Activated T-helper 1 cell treated with anti-CD3 and anti-CD28 coated beads, Interleukin-12 subunit alpha, Interleukin-12 subunit beta, Interleukin-2, Interleukin-4 antibody, amounts not matched to agents 30 ng/mL and 10 ng/mL and 1 ng/mL, durations not matched to agents 14 hours and 24 hours and 36 hours (primary cell): Measurements from ENCODE around the gene PDS5A. TPM values are rescaled to one million over a fixed set of nuclear protein-coding genes. Genes with fewer than 3 reads are reported as not detected.
"Not testable (repeated sequence)": the region's sequence is repeated elsewhere in the genome, so short reads cannot be mapped to it uniquely, and the experiment has no call there.

Source experiments
- DNase-seq: peaks from one replicate; pipeline ENCODE4 v3.0.0; 2021; ENCODE audit warnings: low spot score
- H3K27ac Mint-ChIP-seq: one replicate; pipeline ENCODE4 v1.8.0; 2021; ENCODE audit warnings: mild to moderate bottlenecking, mixed read lengths
- H3K27me3 Mint-ChIP-seq: one replicate; pipeline ENCODE4 v1.8.0; 2022; ENCODE audit warnings: mild to moderate bottlenecking, moderate library complexity, mixed read lengths; ENCODE audit not compliant: insufficient read depth
- H3K36me3 Mint-ChIP-seq: one replicate; pipeline ENCODE4 v1.8.0; 2021; ENCODE audit warnings: low read depth, mixed read lengths
- H3K4me1 Mint-ChIP-seq: one replicate; pipeline ENCODE4 v1.8.0; 2021; ENCODE audit warnings: low read depth, mixed read lengths
- H3K4me3 Mint-ChIP-seq: one replicate; pipeline ENCODE4 v1.8.0; 2021; ENCODE audit warnings: mild to moderate bottlenecking, moderate library complexity, mixed read lengths
- H3K9me3 Mint-ChIP-seq: one replicate; pipeline ENCODE4 v1.8.0; 2021; ENCODE audit warnings: mixed read lengths
- intact Hi-C: fragments of 100-400 bp; cut with micrococcal nuclease; formaldehyde crosslinking; loops from one replicate; pipeline ENCODE4 v1.15.1; 2024
- total RNA-seq: library from RNA; stranded (reverse); gene quantifications from 2 replicates; pipeline ENCODE4 v1.2.3, GENCODE V29; 2022

The PDS5A gene
- 129 and 131 TPM in 2 replicates for total RNA-seq

DNA sequence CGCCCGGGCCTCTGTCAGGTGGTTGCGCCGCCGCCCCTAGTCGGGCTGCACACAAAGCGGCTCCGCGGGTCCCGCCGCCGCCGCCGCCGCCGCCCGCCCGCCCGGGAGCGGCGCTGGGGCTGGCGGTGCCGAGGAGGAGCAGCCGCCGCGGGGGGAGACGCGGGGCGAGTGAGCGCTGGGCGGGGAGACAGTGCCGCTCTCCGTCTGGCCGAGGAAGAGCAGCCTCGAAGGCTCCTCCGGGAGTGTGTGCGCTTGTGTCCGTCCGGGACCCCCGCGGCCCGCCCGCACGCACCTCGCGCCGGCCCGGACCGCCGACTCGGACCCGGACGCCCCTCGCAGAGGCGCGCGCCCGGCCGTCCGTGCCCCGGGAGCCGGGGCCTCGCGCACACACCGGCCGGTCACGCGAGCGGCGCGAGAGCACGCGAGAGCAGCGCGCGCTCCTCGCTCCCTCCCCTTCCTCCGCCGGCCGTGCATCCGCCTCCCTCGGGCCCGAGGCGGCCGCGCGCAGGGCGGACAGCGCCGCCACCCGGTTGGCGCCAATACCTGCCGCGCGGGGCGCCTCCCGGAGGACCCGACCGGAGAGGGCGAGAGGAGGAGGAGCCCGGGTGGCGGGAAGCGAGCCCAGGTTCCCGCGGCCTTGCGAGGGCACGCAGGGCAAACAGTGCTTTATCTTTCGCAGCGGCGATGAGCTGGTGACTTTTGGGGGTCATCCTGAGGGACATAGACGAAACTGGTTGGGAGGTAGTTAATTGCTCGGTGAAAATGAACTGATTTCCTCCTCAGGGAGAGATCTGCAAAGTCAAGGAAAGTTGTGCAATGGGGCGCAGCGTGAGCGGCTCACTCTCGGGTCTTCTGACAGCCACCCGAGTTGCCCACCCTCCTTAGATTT lies at the start of gene PDS5A:
TSS of gene PDS5A (minus strand) at position 423 of the 889 bp plus-strand sequence. CDS start 1,334 bp downstream, outside the sequence.
- peaks cover 28% of the 10 kb centered on the region for H3K36me3 Mint-ChIP-seq
- peak; percentile 90 for DNase-seq
- intact Hi-C loops: loop anchor here (1.0 to 10.0 kb wide), 12 partner anchors 69 to 795 kb away; partner anchors contain the start of genes LIAS, RFC1, RPL9 and SMIM14
- H3K4me1 Mint-ChIP-seq: peaks cover 33% of the 10 kb centered on the region
- H3K27ac Mint-ChIP-seq: peak within 1 kb of the TSS; percentile 94
- no peaks in the 10 kb centered on the region for H3K27me3 Mint-ChIP-seq
- no peaks in the 10 kb centered on the region for H3K9me3 Mint-ChIP-seq
- H3K4me3 Mint-ChIP-seq: peak within 1 kb of the TSS; percentile 95

DNA sequence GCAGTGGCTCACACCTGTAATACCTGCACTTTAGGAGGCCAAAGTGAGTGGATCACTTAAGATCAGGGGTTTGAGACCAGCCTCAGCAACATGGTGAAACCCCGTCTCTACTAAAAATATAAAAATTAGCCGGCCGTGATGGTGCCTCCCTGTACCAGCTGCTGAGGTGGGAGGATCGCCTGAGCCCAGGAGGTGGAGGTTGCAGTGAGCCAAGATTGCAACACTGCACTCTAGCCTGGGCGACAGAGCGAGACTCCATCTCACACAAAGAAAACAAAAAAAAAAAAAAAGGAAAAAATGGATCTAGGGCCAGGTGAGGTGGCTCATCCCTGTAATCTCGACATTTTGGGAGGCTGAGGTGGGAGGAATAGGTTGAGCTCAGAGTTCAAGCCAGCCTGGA lies 46.3 kb upstream of the PDS5A start:
- H3K27ac Mint-ChIP-seq, H3K4me1 Mint-ChIP-seq, H3K36me3 Mint-ChIP-seq, H3K4me3 Mint-ChIP-seq, H3K9me3 Mint-ChIP-seq, intact Hi-C loops, DNase-seq, H3K27me3 Mint-ChIP-seq: not testable (repeated sequence)

DNA sequence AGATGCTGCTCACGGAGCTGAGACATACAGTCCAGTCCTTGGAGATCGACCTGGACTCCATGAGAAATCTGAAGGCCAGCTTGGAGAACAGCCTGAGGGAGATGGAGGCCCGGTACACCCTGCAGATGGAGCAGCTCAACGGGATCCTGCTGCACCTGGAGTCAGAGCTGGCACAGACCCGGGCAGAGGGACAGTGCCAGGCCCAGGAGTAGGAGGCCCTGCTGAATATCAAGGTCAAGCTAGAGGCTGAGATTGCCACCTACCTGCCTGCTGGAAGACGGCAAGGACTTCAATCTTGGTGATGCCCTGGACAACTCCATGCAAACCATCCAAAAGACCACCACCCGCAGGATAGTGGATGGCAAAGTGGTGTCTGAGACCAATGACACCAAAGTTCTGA lies 43.4 kb upstream of the PDS5A start:
- H3K4me1 Mint-ChIP-seq, H3K36me3 Mint-ChIP-seq, H3K27ac Mint-ChIP-seq, H3K9me3 Mint-ChIP-seq, intact Hi-C loops, H3K4me3 Mint-ChIP-seq, H3K27me3 Mint-ChIP-seq, DNase-seq: not testable (repeated sequence)

DNA sequence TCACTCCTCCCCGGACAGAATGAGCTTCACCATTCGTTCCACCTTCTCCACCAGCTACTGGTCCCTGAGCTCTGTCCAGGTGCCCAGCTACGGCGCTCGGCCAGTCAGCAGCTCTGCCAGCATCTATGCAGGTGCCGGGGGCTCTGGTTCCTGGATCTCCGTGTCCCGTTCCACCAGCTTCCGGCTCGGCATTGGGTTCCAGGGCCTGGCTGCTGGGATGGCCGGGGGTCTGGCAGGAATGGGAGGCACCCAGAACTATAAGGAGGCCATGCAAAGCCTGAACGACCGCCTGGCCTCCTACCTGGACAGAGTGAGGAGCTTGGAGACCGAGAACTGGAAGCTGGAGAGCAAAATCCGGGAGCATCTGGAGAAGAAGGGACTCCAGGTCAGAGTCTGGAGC lies 42.5 kb upstream of the PDS5A start:
- no peak for DNase-seq
- Mint-ChIP-seq H3K27me3 (no peaks in the 10 kb centered on the region), H3K4me1 (no peaks in the 10 kb centered on the region), H3K36me3 (no peaks in the 10 kb centered on the region), H3K27ac (no peak overlapping the region), H3K4me3 (no peak overlapping the region), H3K9me3 (no peaks in the 10 kb centered on the region)
- intact Hi-C loops: no loop called here

DNA sequence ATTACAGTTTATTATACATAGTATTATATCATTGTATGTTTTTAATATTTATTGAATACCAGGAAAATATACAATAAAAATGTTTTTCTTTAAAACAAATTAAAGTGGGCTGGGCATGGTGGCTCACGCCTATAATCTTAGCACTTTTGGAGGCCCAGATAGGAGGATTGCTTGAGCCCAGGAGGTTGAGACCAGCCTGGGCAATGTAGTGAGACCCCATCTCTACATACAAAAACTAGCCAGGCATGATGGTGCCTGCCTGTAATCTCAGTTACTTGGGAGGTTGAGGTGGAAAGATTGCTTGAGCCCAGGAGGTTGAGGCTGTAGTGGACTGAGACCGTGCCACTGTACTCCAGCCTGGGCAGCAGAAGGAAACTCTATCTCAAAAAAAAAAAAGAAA lies 38.3 kb upstream of the PDS5A start:
- Mint-ChIP-seq H3K4me3 (no peak overlapping the region), H3K4me1 (no peaks in the 10 kb centered on the region), H3K36me3 (no peaks in the 10 kb centered on the region), H3K27me3 (no peaks in the 10 kb centered on the region), H3K9me3 (no peaks in the 10 kb centered on the region), H3K27ac (no peak overlapping the region)
- no peak for DNase-seq
- intact Hi-C loops: no loop called here

DNA sequence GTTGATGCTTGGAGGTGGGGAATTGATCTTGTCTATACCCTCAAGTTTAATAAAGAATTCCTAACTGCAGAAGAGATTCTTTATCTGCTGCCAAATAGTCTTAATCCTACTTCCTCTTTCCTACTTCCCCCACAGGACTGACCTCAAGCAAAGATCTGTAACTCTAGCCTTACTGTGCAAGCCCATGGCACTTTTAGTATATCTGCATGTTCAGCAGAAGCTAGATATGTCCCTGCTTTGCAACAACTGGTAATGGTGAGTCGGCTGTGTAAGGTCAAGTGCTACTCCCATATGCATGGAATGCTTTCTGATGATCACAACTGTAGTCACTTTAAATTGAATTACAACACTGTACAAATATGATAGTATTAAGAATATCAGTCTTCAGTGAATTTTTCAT lies 26.3 kb upstream of the PDS5A start:
- Mint-ChIP-seq H3K36me3 (no peaks in the 10 kb centered on the region), H3K27ac (no peak overlapping the region), H3K4me3 (no peak overlapping the region), H3K9me3 (no peaks in the 10 kb centered on the region), H3K27me3 (no peaks in the 10 kb centered on the region), H3K4me1 (no peaks in the 10 kb centered on the region)
- DNase-seq: no peak
- intact Hi-C loops: no loop called here

- no peak for DNase-seq
- no peaks in the 10 kb centered on the region for H3K9me3 Mint-ChIP-seq
- H3K27me3 Mint-ChIP-seq: no peaks in the 10 kb centered on the region
- H3K4me3 Mint-ChIP-seq: no peak overlapping the region
- H3K36me3 Mint-ChIP-seq: no peaks in the 10 kb centered on the region
- H3K27ac Mint-ChIP-seq: no peak overlapping the region
- intact Hi-C loops: no loop called here
- H3K4me1 Mint-ChIP-seq: no peaks in the 10 kb centered on the region
These were observed 23.0 kb upstream of the PDS5A start for GRCh38 chr4:40000711-40001110.

DNA sequence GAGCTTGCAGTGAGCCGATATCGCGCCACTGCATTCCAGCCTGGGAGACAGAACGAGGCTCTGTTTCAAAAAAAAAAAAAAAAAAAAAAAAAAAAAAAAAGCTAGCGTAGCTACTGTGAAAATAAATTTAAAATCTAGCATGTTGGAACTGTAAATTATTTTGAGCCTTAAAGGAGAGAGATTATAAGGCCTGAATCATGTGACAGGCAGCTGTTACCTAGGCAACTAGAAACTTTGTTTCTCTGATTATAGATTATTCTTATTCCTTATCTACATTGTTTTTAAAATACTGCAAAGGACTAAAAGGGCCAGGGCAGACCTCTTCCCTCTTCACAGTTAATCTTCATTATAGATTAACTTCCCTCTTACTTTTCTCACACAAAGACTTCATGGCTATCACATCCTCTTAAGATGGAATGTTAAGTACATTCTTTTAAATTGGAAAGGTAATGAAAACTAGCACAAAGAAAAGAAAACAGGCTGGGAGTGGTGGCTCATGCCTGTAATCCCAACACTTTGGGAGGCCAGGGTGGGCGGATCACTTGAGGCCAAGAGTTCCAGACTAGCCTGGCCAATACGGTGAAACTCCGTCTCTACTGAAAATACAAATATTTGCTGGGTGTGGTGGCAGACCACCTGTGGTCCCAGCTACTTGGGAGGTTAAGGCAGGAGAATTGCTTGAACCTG lies 21.1 kb upstream of the PDS5A start:
- Mint-ChIP-seq H3K4me3 (no peak overlapping the region), H3K4me1 (no peaks in the 10 kb centered on the region), H3K9me3 (no peaks in the 10 kb centered on the region), H3K27ac (no peak overlapping the region), H3K27me3 (no peaks in the 10 kb centered on the region), H3K36me3 (no peaks in the 10 kb centered on the region)
- intact Hi-C loops: no loop called here
- no peak for DNase-seq

DNA sequence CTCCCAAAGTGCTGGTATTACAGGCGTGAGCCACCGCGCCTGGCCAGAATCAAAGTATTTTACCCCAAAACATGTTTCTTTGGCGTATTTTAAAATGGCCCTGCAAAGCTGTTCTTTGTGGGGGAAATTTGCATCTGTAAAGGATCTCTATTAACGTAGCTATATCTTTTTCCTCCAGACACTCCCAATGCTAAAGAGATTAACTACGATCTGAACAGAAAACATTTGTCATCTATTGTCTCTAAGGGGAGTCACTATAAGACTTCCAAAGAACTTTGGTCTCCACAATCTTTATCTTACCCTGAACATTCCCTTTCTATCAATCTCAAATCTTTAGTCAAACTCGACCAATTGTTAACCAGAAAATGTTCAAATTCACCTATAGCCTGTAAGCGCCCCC lies 19.1 kb upstream of the PDS5A start:
- H3K4me3 Mint-ChIP-seq: no peak overlapping the region
- no peak for DNase-seq
- no peaks in the 10 kb centered on the region for H3K4me1 Mint-ChIP-seq
- intact Hi-C loops: no loop called here
- no peaks in the 10 kb centered on the region for H3K9me3 Mint-ChIP-seq
- H3K36me3 Mint-ChIP-seq: no peaks in the 10 kb centered on the region
- no peak overlapping the region for H3K27ac Mint-ChIP-seq
- H3K27me3 Mint-ChIP-seq: no peaks in the 10 kb centered on the region

DNA sequence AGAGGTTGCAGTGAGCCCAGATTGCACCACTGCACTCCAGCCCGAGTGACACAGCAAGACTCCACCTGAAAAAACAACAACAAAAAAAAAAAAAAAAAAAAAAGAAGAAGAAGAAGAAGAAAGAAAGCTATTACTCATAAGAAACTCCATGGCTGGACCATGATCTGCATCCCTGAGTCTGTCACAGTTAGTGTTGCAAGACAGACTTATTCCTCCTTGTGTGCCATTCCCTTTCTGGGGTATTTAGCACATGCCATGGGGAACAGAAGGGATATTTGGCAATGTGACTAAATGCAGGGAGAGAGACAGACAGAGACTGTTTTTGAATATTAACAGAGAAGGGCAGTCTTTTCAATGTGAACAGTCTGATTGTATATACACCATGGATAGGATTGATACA lies 16.7 kb upstream of the PDS5A start:
- Mint-ChIP-seq H3K27me3 (peaks cover 2% of the 10 kb centered on the region), H3K4me1 (no peaks in the 10 kb centered on the region), H3K36me3 (no peaks in the 10 kb centered on the region), H3K27ac (no peak overlapping the region), H3K4me3 (no peak overlapping the region), H3K9me3 (no peaks in the 10 kb centered on the region)
- DNase-seq: no peak
- intact Hi-C loops: no loop called here

DNA sequence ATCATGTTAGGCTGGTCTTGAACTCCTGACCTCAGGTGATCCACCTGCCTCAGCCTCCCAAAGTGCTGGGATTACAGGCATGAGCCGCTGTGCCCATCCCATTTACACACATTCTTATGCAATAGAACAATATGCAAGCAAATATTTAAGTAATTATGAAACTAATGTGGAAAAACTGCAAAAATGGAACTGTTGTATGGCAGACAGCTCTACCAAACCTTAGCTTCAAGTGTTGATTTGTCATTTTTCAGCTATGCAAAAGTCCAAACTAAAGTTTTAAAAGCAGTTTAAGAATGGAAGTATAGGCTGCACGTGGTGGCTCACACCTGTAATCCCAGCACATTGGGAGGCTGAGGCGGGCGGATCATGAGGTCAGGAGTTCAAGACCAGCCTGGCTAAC lies 11.7 kb upstream of the PDS5A start:
- H3K36me3 Mint-ChIP-seq, H3K27me3 Mint-ChIP-seq, H3K27ac Mint-ChIP-seq, H3K4me3 Mint-ChIP-seq, DNase-seq, H3K9me3 Mint-ChIP-seq, H3K4me1 Mint-ChIP-seq, intact Hi-C loops: not testable (repeated sequence)

- H3K9me3 Mint-ChIP-seq: no peaks in the 10 kb centered on the region
- no peak overlapping the region for H3K4me3 Mint-ChIP-seq
- no peak for DNase-seq
- H3K27me3 Mint-ChIP-seq: peaks cover 2% of the 10 kb centered on the region
- H3K27ac Mint-ChIP-seq: no peak overlapping the region
- no peaks in the 10 kb centered on the region for H3K36me3 Mint-ChIP-seq
- intact Hi-C loops: no loop called here
- H3K4me1 Mint-ChIP-seq: no peaks in the 10 kb centered on the region
These were observed 9.8 kb upstream of the PDS5A start for GRCh38 chr4:39987485-39987884.

DNA sequence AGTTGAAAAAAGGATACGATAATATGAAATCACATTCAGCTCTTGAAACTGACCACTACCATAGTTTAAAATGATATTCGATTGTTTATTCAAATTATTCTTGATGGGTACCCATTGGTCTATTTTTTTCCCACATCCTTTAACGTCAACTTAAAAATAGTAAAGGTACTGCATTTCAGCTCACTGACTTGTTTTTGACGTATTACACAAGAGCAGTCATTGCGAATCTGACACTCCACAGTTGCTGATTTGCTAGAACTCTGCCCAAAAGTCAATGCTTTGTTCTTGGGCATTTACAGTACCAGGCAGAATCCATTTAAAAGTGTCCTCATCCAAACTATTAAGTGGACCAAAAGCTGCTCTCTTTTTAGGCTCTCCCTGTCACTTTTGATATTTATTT lies 1.2 kb upstream of the PDS5A start:
- intact Hi-C loops: loop anchor here (1.0 to 10.0 kb wide), 7 partner anchors 76 to 797 kb away; partner anchors contain the start of genes RFC1, SMIM14 and WDR19
- Mint-ChIP-seq H3K4me1 (peaks cover 23% of the 10 kb centered on the region), H3K36me3 (peaks cover 20% of the 10 kb centered on the region), H3K27me3 (no peaks in the 10 kb centered on the region), H3K9me3 (no peaks in the 10 kb centered on the region), H3K4me3 (peak overlapping the region; percentile 33), H3K27ac (no peak overlapping the region)
- DNase-seq: no peak
